ENCODE results near the gene CAMK2G.

DNA sequence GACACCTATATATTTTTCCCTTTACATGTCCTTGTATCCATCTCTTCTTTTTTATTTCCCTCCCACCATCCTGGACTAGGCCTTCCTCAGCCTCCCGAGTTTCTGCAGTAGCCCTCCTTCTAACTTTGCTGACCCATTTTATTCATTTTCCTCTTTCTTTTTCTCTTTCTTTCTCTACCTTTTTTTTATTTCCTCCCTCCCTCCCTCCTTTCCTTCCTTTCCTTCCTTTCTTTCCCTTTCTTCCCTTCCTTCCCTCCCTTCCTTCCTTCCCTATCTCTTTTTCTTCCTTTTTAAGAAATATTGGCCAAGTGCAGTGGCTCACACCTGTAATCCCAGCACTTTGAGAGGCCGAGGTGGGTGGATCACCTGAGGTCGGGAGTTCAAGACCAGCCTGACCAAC is 9.7 kb upstream of the CAMK2G start:
- TF ChIP-seq POLR2A (IDR thresholded peaks at IDR 0.05) = no peak
- TF ChIP-seq, protein P1, sequence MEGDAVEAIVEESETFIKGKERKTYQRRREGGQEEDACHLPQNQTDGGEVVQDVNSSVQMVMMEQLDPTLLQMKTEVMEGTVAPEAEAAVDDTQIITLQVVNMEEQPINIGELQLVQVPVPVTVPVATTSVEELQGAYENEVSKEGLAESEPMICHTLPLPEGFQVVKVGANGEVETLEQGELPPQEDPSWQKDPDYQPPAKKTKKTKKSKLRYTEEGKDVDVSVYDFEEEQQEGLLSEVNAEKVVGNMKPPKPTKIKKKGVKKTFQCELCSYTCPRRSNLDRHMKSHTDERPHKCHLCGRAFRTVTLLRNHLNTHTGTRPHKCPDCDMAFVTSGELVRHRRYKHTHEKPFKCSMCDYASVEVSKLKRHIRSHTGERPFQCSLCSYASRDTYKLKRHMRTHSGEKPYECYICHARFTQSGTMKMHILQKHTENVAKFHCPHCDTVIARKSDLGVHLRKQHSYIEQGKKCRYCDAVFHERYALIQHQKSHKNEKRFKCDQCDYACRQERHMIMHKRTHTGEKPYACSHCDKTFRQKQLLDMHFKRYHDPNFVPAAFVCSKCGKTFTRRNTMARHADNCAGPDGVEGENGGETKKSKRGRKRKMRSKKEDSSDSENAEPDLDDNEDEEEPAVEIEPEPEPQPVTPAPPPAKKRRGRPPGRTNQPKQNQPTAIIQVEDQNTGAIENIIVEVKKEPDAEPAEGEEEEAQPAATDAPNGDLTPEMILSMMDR (IDR thresholded peaks at IDR 0.05) = no peak

All from Peyer's patch (tissue), 4 donors.